BJ (cell line): ENCODE measurements around the gene GOLPH3. TPM values are rescaled to one million over a fixed set of nuclear protein-coding genes. Genes with fewer than 3 reads are reported as not detected.
"Not testable (repeated sequence)": the region's sequence is repeated elsewhere in the genome, so short reads cannot be mapped to it uniquely, and the experiment has no call there.

Source experiments
- CTCF ChIA-PET: fragments of 350-600 bp; formaldehyde crosslinking; extraction: SDS; loops from one replicate; lab custom pipeline; 2021; ENCODE audit warnings: antibody characterized with exemption, inconsistent platforms; lab: Yijun Ruan, JAX
- POLR2A ChIA-PET: fragments of 300-600 bp; sonication (Branson Sonifier 250); formaldehyde crosslinking; extraction: SDS; loops from one replicate; lab custom pipeline; 2021; ENCODE audit warnings: antibody characterized with exemption; lab: Charles Lee
- DNase-seq: peaks from one replicate; pipeline ENCODE4 v3.0.0-alpha.2; 2011; ENCODE audit warnings: low read depth
- H3K27me3 ChIP-seq: 2 replicates; pipeline ENCODE4 v1.6.0; 2011; ENCODE audit warnings: low read length; ENCODE audit not compliant: control insufficient read depth, insufficient read depth
- H3K36me3 ChIP-seq: 2 replicates; pipeline ENCODE4 v1.5.1; 2011; ENCODE audit warnings: low read length; ENCODE audit not compliant: control insufficient read depth, insufficient read depth
- H3K4me3 ChIP-seq: 2 replicates; pipeline ENCODE4 v1.5.1; 2011; ENCODE audit warnings: low read depth, mild to moderate bottlenecking, control low read depth, low read length
- CTCF ChIP-seq: IDR thresholded peaks from 2 replicates; pipeline ENCODE4 v1.5.1; 2011; ENCODE audit warnings: low read depth, mild to moderate bottlenecking, control low read depth, inconsistent platforms, low read length, moderate library complexity; ENCODE audit not compliant: insufficient read depth
- polyA plus RNA-seq: library from polyadenylated mRNA; depleted of rRNA; stranded (reverse); fragments of >200 nt; gene quantifications from 2 replicates; pipeline ENCODE4 v1.2.3, GENCODE V29; 2011; rRNA removed
- small RNA-seq: library from RNA; depleted of rRNA; stranded (forward); fragments of <200 nt; gene quantifications from one replicate; pipeline ENCODE3, GENCODE V24; 2012; ENCODE audit warnings: low replicate concordance, low read depth; ENCODE audit not compliant: insufficient read length

GOLPH3 gene
- polyA plus RNA-seq, 1 experiment: 53.9 TPM

GRCh38 chr5:32083981-32084430 lies 90.1 kb downstream of the GOLPH3 start:
- ChIA-PET CTCF (interaction anchor here (1.7 to 2.2 kb wide), 2 partner anchors 9 to 258 kb away, joined by 9 to 11 read pairs; no protein-coding TSS in a partner anchor), POLR2A (no interaction called here)
- H3K4me3 ChIP-seq: no peak overlapping the region
- H3K36me3 ChIP-seq: peaks cover 1% of the 10 kb centered on the region; the same call in 1 of the 2 replicates
- 0 out of 2 replicates have a peak, but pooled peaks cover 1% of the 10 kb centered on the region for H3K27me3 ChIP-seq
- no peak for DNase-seq
- TF ChIP-seq CTCF: no peak

GRCh38 chr5:32082701-32083100 lies 91.4 kb downstream of the GOLPH3 start:
- TF ChIP-seq CTCF: no peak
- POLR2A ChIA-PET: no interaction called here
- CTCF ChIA-PET: interaction anchor here (1.0 to 1.1 kb wide), 2 partner anchors 10 to 257 kb away, joined by 3 to 4 read pairs; no protein-coding TSS in a partner anchor
- DNase-seq: no peak
- peaks cover 1% of the 10 kb centered on the region; the same call in 1 of the 2 replicates for H3K36me3 ChIP-seq
- 0 out of 2 replicates have a peak, but pooled peaks cover 1% of the 10 kb centered on the region for H3K27me3 ChIP-seq
- H3K4me3 ChIP-seq: no peak overlapping the region

GRCh38 chr5:32080565-32080964 lies 93.6 kb downstream of the GOLPH3 start:
- H3K27me3 ChIP-seq, H3K4me3 ChIP-seq, DNase-seq, POLR2A ChIA-PET, H3K36me3 ChIP-seq: not testable (repeated sequence)
- CTCF ChIA-PET: interaction anchor here (0.6 to 11.1 kb wide), 4 partner anchors 12 to 255 kb away, joined by 3 to 170 read pairs (median 4); no protein-coding TSS in a partner anchor

GRCh38 chr5:32078855-32079254 lies 95.3 kb downstream of the GOLPH3 start:
- CTCF ChIA-PET: interaction anchor here (4.0 to 11.1 kb wide), 2 partner anchors 10 to 253 kb away, joined by 25 to 170 read pairs; no protein-coding TSS in a partner anchor
- H3K36me3 ChIP-seq, H3K4me3 ChIP-seq, H3K27me3 ChIP-seq, DNase-seq, POLR2A ChIA-PET: not testable (repeated sequence)

- no peak overlapping the region for H3K4me3 ChIP-seq
- no peak for DNase-seq
- H3K36me3 ChIP-seq: no peaks in the 10 kb centered on the region
- TF ChIP-seq CTCF: peak; percentile 74
- H3K27me3 ChIP-seq: 0 out of 2 replicates have a peak, but pooled peaks cover 2% of the 10 kb centered on the region
- ChIA-PET CTCF (interaction anchor here (0.6 to 11.1 kb wide), 37 partner anchors 9 to 494 kb away, joined by 3 to 170 read pairs (median 4); no protein-coding TSS in a partner anchor), POLR2A (no interaction called here)
These were observed 97.1 kb downstream of the GOLPH3 start for GRCh38 chr5:32076699-32077695.

Small RNA genes lying within 50 kb of the gene (small RNA-seq; reads per million reads assigned to genes)
- gene RF00019: not detected

Other genes with a start within 250 kb of the GOLPH3 start
- gene MTMR12, start 138.6 kb upstream of the GOLPH3 start, polyA plus RNA-seq: 11.1 and 16.5 TPM in 2 replicates